HepG2 (cell line): ENCODE results near the gene ASXL1. TPM values are rescaled to one million over a fixed set of nuclear protein-coding genes. Genes with fewer than 3 reads are reported as not detected.

Source experiments
- ATAC-seq: fragments of 200-7000 bp; cut with Tn5 transposase; 3 replicates; pipeline ENCODE4 v1.9.1; 2020; ENCODE audit warnings: mild to moderate bottlenecking, moderate library complexity
- BruUV-seq: library from RNA; stranded (reverse); fragments of 400-500 nt; replicated peaks from 2 replicates; lab custom pipeline; 2021; lab: Mats Ljungman, UMichigan
- CTCF ChIA-PET: fragments of 300-600 bp; formaldehyde crosslinking; extraction: SDS; loops from one replicate; lab custom pipeline; 2021; ENCODE audit warnings: low total read pairs, inconsistent platforms, low intra/inter-chr PET ratio; lab: Yijun Ruan, JAX
- POLR2A ChIA-PET: fragments of 350-600 bp; sonication (Branson Sonifier 250); formaldehyde crosslinking; loops from one replicate; lab custom pipeline; 2020; ENCODE audit warnings: antibody characterized with exemption, inconsistent platforms; lab: Yijun Ruan, JAX
- DNase-seq: peaks from one replicate; pipeline ENCODE4 v3.0.0-alpha.2; 2015; ENCODE audit warnings: low spot score
- FAIRE-seq: peaks from 3 replicates; lab custom pipeline; 2011; peaks lifted over from hg19 to GRCh38; lab: Jason Lieb, UNC
- H2AFZ ChIP-seq: one replicate; pipeline ENCODE4 v1.6.1; 2011; ENCODE audit warnings: low read length, inconsistent platforms
- H3K27ac ChIP-seq: fragments of 300-600 bp; 3 replicates; pipeline ENCODE4 v1.8.0; 2011; ENCODE audit warnings: mixed run types, mild to moderate bottlenecking, mixed read lengths, low read length, inconsistent platforms; ENCODE audit not compliant: insufficient read depth; ENCODE audit errors: extremely low read length
- H3K27me3 ChIP-seq, 2 experiments: fragments of 200-600 bp in 1 of 2; 2 replicates in 1 of 2; 3 replicates in 1 of 2; pipeline versions ENCODE4 v1.6.0 to v1.8.0; 2011; ENCODE audit warnings: low read length in 2 of 2, mild to moderate bottlenecking in 2 of 2, moderate library complexity in 2 of 2, inconsistent platforms in 1 of 2; ENCODE audit not compliant: insufficient read depth in 2 of 2, control insufficient read depth in 1 of 2
- H3K36me3 ChIP-seq, 2 experiments: fragments of 200-600 bp in 1 of 2; replicated peaks in 1 of 2; 2 replicates in 1 of 2; 3 replicates in 1 of 2; pipeline versions ENCODE4 v1.5.1 to v1.8.0; 2011; ENCODE audit warnings: low read length in 2 of 2, inconsistent platforms in 1 of 2; ENCODE audit not compliant: insufficient read depth in 2 of 2, control insufficient read depth in 1 of 2
- H3K4me1 ChIP-seq: 2 replicates; pipeline ENCODE4 v1.5.1; 2012; ENCODE audit warnings: low read length, inconsistent platforms; ENCODE audit not compliant: insufficient read depth
- H3K4me2 ChIP-seq: 2 replicates; pipeline ENCODE4 v1.6.0; 2011; ENCODE audit warnings: low read depth, low read length, inconsistent platforms
- H3K4me3 ChIP-seq, 3 experiments: fragments of 200-600 bp in 1 of 3; sonication (generic), shearing (Covaris generic) in 1 of 3; replicated peaks in 1 of 3; 2 replicates each; pipeline ENCODE4 v1.5.1; 2011 to 2016; ENCODE audit warnings: low read length in 3 of 3, inconsistent platforms in 2 of 3, low read depth in 2 of 3, mild to moderate bottlenecking in 2 of 3, control low read depth in 1 of 3, mixed read lengths in 1 of 3; ENCODE audit not compliant: insufficient read depth in 1 of 3
- H3K79me2 ChIP-seq: one replicate; pipeline ENCODE4 v1.6.1; 2011; ENCODE audit warnings: low read length, inconsistent platforms; ENCODE audit not compliant: insufficient read depth
- H3K9ac ChIP-seq: 2 replicates; pipeline ENCODE4 v1.6.0; 2011; ENCODE audit warnings: mild to moderate bottlenecking, low read depth, low read length, inconsistent platforms; ENCODE audit not compliant: insufficient read depth
- H3K9me3 ChIP-seq: 2 replicates; pipeline ENCODE4 v1.5.1; 2012; ENCODE audit warnings: mild to moderate bottlenecking, low read length
- H4K20me1 ChIP-seq: 2 replicates; pipeline ENCODE4 v1.6.0; 2011; ENCODE audit warnings: inconsistent platforms, mild to moderate bottlenecking, low read length, moderate library complexity; ENCODE audit not compliant: insufficient read depth
- DPF2 ChIP-seq: sonication (generic); formaldehyde crosslinking; IDR thresholded peaks from 2 replicates; pipeline ENCODE4 v1.4.0; 2020; ENCODE audit warnings: mild to moderate bottlenecking, low read depth, missing genetic modification reagents, borderline replicate concordance
- GTF3A ChIP-seq: sonication (generic); formaldehyde crosslinking; conservative IDR thresholded peaks from 2 replicates; pipeline ENCODE4 v1.4.0; 2020; ENCODE audit warnings: mild to moderate bottlenecking, missing genetic modification reagents
- IRF1 ChIP-seq: sonication (generic); formaldehyde crosslinking; IDR thresholded peaks from 2 replicates; pipeline ENCODE4 v1.4.0; 2020; ENCODE audit warnings: low read depth, mild to moderate bottlenecking, missing genetic modification reagents
- NFE2L2 ChIP-seq: fragments of 150-350 bp; IDR thresholded peaks from 2 replicates; pipeline ENCODE4 v1.6.1; 2014; ENCODE audit warnings: low read length
- RERE ChIP-seq: IDR thresholded peaks from 2 replicates; pipeline ENCODE4 v1.6.1; 2016; ENCODE audit warnings: low read depth, missing genetic modification reagents, missing compliant biosample characterization
- ZBTB8A ChIP-seq: sonication (generic); formaldehyde crosslinking; IDR thresholded peaks from 2 replicates; pipeline ENCODE4 v1.4.0; 2020; ENCODE audit warnings: mild to moderate bottlenecking, low read depth, missing genetic modification reagents, borderline replicate concordance
- ZFP41 ChIP-seq: sonication (generic); formaldehyde crosslinking; IDR thresholded peaks from 2 replicates; pipeline ENCODE4 v1.4.0; 2020; ENCODE audit warnings: mild to moderate bottlenecking, missing genetic modification reagents, borderline replicate concordance
- ZNF770 ChIP-seq: sonication (generic); formaldehyde crosslinking; IDR thresholded peaks from 2 replicates; pipeline ENCODE4 v1.5.0; 2020; ENCODE audit warnings: mild to moderate bottlenecking, missing genetic modification reagents
- WGBS: methylation state at CpG from one replicate; pipeline ENCODE4 v1.1.6; 2017; ENCODE audit warnings: low lambda C conversion rate; 5-methylcytosine and 5-hydroxymethylcytosine counted together
- in situ Hi-C: cut with HindIII; loops from 2 replicates; pipeline ENCODE4 v1.10.0; 2017; ENCODE audit warnings: low pct_unique_long_range_greater_than_20kb; ENCODE audit not compliant: extremely low pct_ligation_motif_present
- intact Hi-C: fragments of 100-400 bp; cut with micrococcal nuclease; formaldehyde crosslinking; loops from one replicate; pipeline ENCODE4 v1.10.0; 2022; ENCODE audit not compliant: unreplicated experiment
- polyA plus RNA-seq, 8 experiments: library from polyadenylated mRNA; depleted of rRNA in 3 of 8; stranded (reverse) in 7 of 8; unstranded in 1 of 8; fragments of >200 nt; fragmentation: Illumina TruSeq in 4 of 8; extraction: Trizol in 4 of 8; gene quantifications; 2 replicates each; pipeline versions ENCODE4 v1.2.1 to v1.2.3, GENCODE V29; 2011 to 2016; ENCODE audit warnings: low read depth in 4 of 8, missing spikeins in 1 of 8, mixed read lengths in 1 of 8; ENCODE audit not compliant: insufficient read depth in 1 of 8
- total RNA-seq, 5 experiments: library from RNA; depleted of rRNA; stranded (reverse); fragments of >200 nt; fragmentation: Illumina TruSeq; extraction: Trizol; gene quantifications; 2 replicates each; pipeline ENCODE4 v1.2.3, GENCODE V29; 2016; ENCODE audit warnings: low read depth in 1 of 5

The ASXL1 gene
- total and polyA plus RNA-seq, 2 of the 13 experiments (the other 11 are each of a cell fraction or from before 2014, with no cell fraction given): 62.1 to 74.8 TPM

- peak; percentile 58; the same call in 1 of the 2 replicates for TF ChIP-seq RERE (CRISPR knock-in tag)
- no peak for TF ChIP-seq NFE2L2
Measured at GRCh38 chr20:32473231-32474008, 115.3 kb downstream of the ASXL1 start (continued).

GRCh38 chr20:32474009-32474716, 116.0 kb downstream of the ASXL1 start:
- no TSS peak for BruUV-seq
- CTCF ChIA-PET: no interaction called here
- Histone ChIP-seq H3K27ac (peak overlapping the region; percentile 85), H3K36me3 (peaks cover 8 to 31% of the 10 kb centered on the region in 2 experiments; a peak in 4 of 5 replicates), H3K9me3 (no peaks in the 10 kb centered on the region), H3K27me3 (no peaks in the 10 kb centered on the region), H3K9ac (peak overlapping the region; percentile 69), H4K20me1 (peaks cover 44% of the 10 kb centered on the region; the same call in 1 of the 2 replicates), H3K79me2 (peaks cover 93% of the 10 kb centered on the region), H3K4me1 (peaks cover 96% of the 10 kb centered on the region), H3K4me3 (peak overlapping the region; percentile 50 to 73 (median 51); a peak in 5 of 6 replicates), H2AFZ (no peak overlapping the region), H3K4me2 (peak overlapping the region; percentile 95)
- 49% methylated on average over 18 of the region's 18 CpGs for WGBS
- intact Hi-C loops (no loop called here), in situ Hi-C loops (loop anchor here (5.0 kb wide), 2 partner anchors 38 to 178 kb away; no protein-coding TSS in a partner anchor)
- FAIRE-seq: no peak
- peak; percentile 43 for DNase-seq
- POLR2A ChIA-PET: interaction anchor here (0.6 to 7.0 kb wide), 11 partner anchors 8 to 729 kb away, joined by 3 to 81 read pairs (median 5); no protein-coding TSS in a partner anchor
- peak; percentile 18 for ATAC-seq
- TF ChIP-seq ZNF770 (CRISPR knock-in tag) (0 out of 2 replicates have a peak, but pooled peaks have one; percentile 15), DPF2 (CRISPR knock-in tag) (no peak), ZBTB8A (CRISPR knock-in tag) (0 out of 2 replicates have a peak, but pooled peaks have one; percentile 22), IRF1 (CRISPR knock-in tag) (0 out of 2 replicates have a peak, but pooled peaks have one; percentile 20), ZFP41 (CRISPR knock-in tag) (peak; percentile 18; the same call in 1 of the 2 replicates), GTF3A (peak; percentile 31; the same call in 1 of the 2 replicates)
